Ovary (tissue), 9 donors: ENCODE data around the gene DAB2IP. TPM values are rescaled to one million over a fixed set of nuclear protein-coding genes. Genes with fewer than 3 reads are reported as not detected.

ENCODE experiments used
- DNase-seq, 5 donors: peaks; one replicate each; pipeline ENCODE4 v3.0.0-alpha.2; 2019 to 2020
- H3K27ac ChIP-seq, 2 donors: fragments of 200-600 bp; one replicate each; pipeline versions ENCODE4 v1.5.1 to v1.8.0; 2019 to 2022
- H3K27me3 ChIP-seq: fragments of 200-600 bp; one replicate; pipeline ENCODE4 v1.8.0; 2022
- H3K36me3 ChIP-seq: fragments of 200-600 bp; sonication (generic); one replicate; pipeline ENCODE4 v1.5.1; 2019
- H3K4me1 ChIP-seq: one replicate; pipeline ENCODE4 v1.8.1; 2013; ENCODE audit warnings: mild to moderate bottlenecking, moderate library complexity; ENCODE audit not compliant: insufficient read depth
- H3K4me3 ChIP-seq: fragments of 200-600 bp; sonication (generic); one replicate; pipeline ENCODE4 v1.5.1; 2017
- H3K9me3 ChIP-seq, 2 donors: fragments of 200-600 bp in 1 of 2; sonication (generic) in 1 of 2; one replicate each; pipeline versions ENCODE4 v1.5.1 to v1.8.1; 2013 to 2019; ENCODE audit warnings: mild to moderate bottlenecking in 1 of 2, moderate library complexity in 1 of 2
- EP300 ChIP-seq: sonication (generic); formaldehyde crosslinking; IDR thresholded peaks from one replicate; pipeline ENCODE4 v1.6.1; 2017; ENCODE audit warnings: antibody characterized with exemption
- POLR2A ChIP-seq: fragments of 450-650 bp; IDR thresholded peaks from one replicate; pipeline ENCODE4 v1.6.1; 2017; ENCODE audit warnings: antibody characterized with exemption, mild to moderate bottlenecking, moderate library complexity
- WGBS, 3 donors: extraction: QIAGEN DNeasy Blood & Tissue Kit in 1 of 3; methylation state at CpG; one replicate each; pipeline versions ENCODE4 v1.1.5 to v1.1.7; 2013 to 2017; 5-methylcytosine and 5-hydroxymethylcytosine counted together
- intact Hi-C, 4 donors: fragments of 100-400 bp; cut with DNase I; formaldehyde crosslinking; loops; one replicate each; pipeline versions ENCODE4 v1.11.0 to v1.15.1; 2022 to 2023
- polyA plus RNA-seq, 2 donors: library from polyadenylated mRNA; stranded (reverse); fragments of 200-250 nt in 1 of 2; fragments of 350-450 nt in 1 of 2; fragmentation: Illumina TruSeq in 1 of 2; extraction: RNeasy Lipid Tissue Mini Kit (QIAGEN cat#74804) in 1 of 2; gene quantifications; one replicate each; pipeline ENCODE4 v1.2.3, GENCODE V29; 2013 to 2014
- total RNA-seq, 7 donors: library from RNA; depleted of rRNA in 2 of 7; stranded (reverse); fragments of >200 nt in 2 of 7; fragmentation: NEBNext Ultra II Directional in 3 of 7; extraction: Animal tissue kit (Norgen Biotek cat#: 25700) in 3 of 7; gene quantifications; one replicate each; pipeline versions ENCODE4 v1.1.0 to v1.2.4, GENCODE V29; 2016 to 2023
- TF ChIP-seq, protein P1 (sequence below), 3 donors: fragments of 450-650 bp in 2 of 3; fragments of 200-600 bp in 1 of 3; IDR thresholded peaks; one replicate each; pipeline versions ENCODE4 v1.5.1 to v1.8.0; 2016 to 2022; ENCODE audit warnings: antibody characterized with exemption in 3 of 3, mild to moderate bottlenecking in 1 of 3
- donor health status: DM: no; HTN: no; CAD: no; lungs with moderate emphysema.
- donor health status: DM: no; HTN: no; CAD: no.
- donor health status: Bipolar disorder and iron deficiency.
- donor health status: DM: yes; HTN: yes; CAD: no.
- donor health status: DM: no; HTN: no; CAD: no.
- donor health status: DM: yes; HTN: yes; CAD: no.

Gene DAB2IP
- total and polyA plus RNA-seq, 9 donors: 9.3 to 95.0 (median 70.6) TPM

DNA sequence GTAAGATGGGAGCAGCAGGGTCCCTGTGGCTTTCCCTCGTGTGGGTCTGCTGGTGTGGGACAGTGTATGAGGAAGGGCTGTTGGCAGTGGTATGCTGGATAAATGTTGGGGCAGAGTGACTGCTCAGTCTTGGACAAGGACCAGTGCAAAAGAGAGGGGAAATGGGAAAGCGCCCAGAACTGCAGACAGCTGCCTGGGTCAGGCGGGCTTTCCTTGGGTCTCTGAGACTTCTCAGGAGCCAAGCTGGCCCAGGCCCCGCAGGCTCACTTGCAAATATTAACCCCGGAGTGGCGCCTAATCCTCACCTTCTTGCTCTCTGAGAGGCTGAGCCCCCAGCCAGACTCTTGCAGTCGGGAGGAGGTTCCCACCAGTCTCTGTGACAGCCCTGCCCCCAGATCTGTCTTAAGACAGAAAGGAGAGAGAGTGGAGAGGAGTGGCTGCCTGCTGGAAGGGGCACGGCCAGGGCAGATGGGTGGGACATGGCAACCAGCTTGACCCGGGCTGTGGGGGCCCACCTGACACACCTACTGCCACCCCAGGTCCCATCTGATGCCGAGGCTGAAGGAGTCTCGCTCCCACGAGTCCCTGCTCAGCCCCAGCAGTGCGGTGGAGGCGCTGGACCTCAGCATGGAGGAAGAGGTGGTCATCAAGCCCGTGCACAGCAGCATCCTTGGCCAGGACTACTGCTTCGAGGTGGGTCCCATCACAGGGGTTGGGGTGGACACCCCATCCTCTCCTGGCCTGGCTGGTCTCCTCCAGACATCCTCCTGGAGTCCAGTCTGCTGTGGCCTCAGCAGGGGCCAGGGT, 105.2 kb downstream of the DAB2IP start:
- 42 to 48% (median 46%) methylated on average over 16 of the region's 16 CpGs for WGBS, 3 donors
- Histone ChIP-seq H3K4me3 (no peak overlapping the region), H3K9me3 (no peaks in the 10 kb centered on the region), H3K4me1 (peaks cover 37% of the 10 kb centered on the region), H3K27me3 (no peaks in the 10 kb centered on the region), H3K36me3 (no peaks in the 10 kb centered on the region), H3K27ac (peak overlapping the region in 1 of 2 donors; percentile 12)
- no peak for DNase-seq
- intact Hi-C loops: no loop called here
- TF ChIP-seq POLR2A (no peak), EP300 (no peak)
- TF ChIP-seq, protein P1, sequence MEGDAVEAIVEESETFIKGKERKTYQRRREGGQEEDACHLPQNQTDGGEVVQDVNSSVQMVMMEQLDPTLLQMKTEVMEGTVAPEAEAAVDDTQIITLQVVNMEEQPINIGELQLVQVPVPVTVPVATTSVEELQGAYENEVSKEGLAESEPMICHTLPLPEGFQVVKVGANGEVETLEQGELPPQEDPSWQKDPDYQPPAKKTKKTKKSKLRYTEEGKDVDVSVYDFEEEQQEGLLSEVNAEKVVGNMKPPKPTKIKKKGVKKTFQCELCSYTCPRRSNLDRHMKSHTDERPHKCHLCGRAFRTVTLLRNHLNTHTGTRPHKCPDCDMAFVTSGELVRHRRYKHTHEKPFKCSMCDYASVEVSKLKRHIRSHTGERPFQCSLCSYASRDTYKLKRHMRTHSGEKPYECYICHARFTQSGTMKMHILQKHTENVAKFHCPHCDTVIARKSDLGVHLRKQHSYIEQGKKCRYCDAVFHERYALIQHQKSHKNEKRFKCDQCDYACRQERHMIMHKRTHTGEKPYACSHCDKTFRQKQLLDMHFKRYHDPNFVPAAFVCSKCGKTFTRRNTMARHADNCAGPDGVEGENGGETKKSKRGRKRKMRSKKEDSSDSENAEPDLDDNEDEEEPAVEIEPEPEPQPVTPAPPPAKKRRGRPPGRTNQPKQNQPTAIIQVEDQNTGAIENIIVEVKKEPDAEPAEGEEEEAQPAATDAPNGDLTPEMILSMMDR (IDR thresholded peaks at IDR 0.05): no peak

DNA sequence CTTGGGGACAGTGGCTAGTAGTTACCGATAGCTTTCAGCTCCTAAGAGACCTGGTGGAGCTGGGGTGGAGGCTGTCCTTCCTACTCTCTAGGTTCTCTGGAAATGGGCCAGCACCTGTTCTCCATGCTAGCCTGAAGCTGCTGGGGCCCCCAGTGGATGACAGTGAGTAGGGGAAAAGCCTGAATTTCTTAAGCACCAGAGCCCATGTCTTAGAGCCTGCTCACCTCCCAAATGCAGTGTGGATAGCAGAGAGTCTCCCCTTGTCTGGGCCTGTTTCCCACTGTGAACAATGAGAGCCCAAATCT, 105.8 kb downstream of the DAB2IP start:
- no peaks in the 10 kb centered on the region for H3K36me3 ChIP-seq
- H3K27me3 ChIP-seq: no peaks in the 10 kb centered on the region
- no peaks in the 10 kb centered on the region for H3K9me3 ChIP-seq
- 79 to 100% (median 93%) methylated on average over 1 of the region's 1 CpG for WGBS, 3 donors
- intact Hi-C loops: no loop called here
- H3K4me3 ChIP-seq: no peak overlapping the region
- H3K27ac ChIP-seq: no peak overlapping the region
- DNase-seq: no peak
- no peak for TF ChIP-seq EP300
- TF ChIP-seq POLR2A: no peak
- TF ChIP-seq, protein P1 (IDR thresholded peaks at IDR 0.05): no peak
- H3K4me1 ChIP-seq: peaks cover 31% of the 10 kb centered on the region

DNA sequence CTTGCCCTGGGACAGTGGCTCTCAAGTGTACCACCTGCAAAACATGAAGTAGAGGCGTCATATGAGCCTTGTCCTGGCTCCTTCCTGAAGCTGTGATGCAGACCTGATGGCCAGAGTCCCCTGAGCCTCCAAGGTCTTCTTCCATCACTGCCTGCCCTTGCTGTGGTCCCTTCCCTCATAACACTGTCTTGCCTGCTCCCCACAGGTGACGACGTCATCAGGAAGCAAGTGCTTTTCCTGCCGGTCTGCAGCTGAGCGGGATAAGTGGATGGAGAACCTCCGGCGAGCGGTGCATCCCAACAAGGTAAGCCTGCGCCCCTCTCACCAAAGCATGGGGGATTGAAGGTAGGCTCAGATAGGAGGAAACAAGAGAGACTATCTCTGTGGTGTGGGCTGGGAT, 107.3 kb downstream of the DAB2IP start:
- WGBS, 3 donors: 84 to 90% (median 88%) methylated on average over 9 of the region's 9 CpGs
- DNase-seq: no peak
- intact Hi-C loops: no loop called here
- Histone ChIP-seq H3K4me3 (no peak overlapping the region), H3K27ac (no peak overlapping the region), H3K4me1 (peaks cover 24% of the 10 kb centered on the region), H3K9me3 (no peaks in the 10 kb centered on the region), H3K36me3 (no peaks in the 10 kb centered on the region), H3K27me3 (no peaks in the 10 kb centered on the region)
- TF ChIP-seq POLR2A (no peak), EP300 (no peak)
- TF ChIP-seq, protein P1 (IDR thresholded peaks at IDR 0.05): no peak

DNA sequence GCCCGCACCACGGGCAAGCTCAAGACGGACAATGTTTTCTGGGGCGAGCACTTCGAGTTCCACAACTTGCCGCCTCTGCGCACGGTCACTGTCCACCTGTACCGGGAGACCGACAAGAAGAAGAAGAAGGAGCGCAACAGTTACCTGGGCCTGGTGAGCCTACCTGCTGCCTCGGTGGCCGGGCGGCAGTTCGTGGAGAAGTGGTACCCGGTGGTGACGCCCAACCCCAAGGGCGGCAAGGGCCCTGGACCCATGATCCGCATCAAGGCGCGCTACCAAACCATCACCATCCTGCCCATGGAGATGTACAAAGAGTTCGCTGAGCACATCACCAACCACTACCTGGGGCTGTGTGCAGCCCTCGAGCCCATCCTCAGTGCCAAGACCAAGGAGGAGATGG, 108.6 kb downstream of the DAB2IP start:
- no peak for DNase-seq
- intact Hi-C loops: no loop called here
- no peak for TF ChIP-seq POLR2A
- TF ChIP-seq, protein P1 (IDR thresholded peaks at IDR 0.05): no peak
- no peak for TF ChIP-seq EP300
- Histone ChIP-seq H3K9me3 (no peaks in the 10 kb centered on the region), H3K4me3 (no peak overlapping the region), H3K27me3 (no peaks in the 10 kb centered on the region), H3K27ac (no peak overlapping the region), H3K4me1 (peaks cover 23% of the 10 kb centered on the region), H3K36me3 (no peaks in the 10 kb centered on the region)
- WGBS, 3 donors: 94 to 97% (median 96%) methylated on average over 23 of the region's 23 CpGs
